MG63 (cell line): Measurements from ENCODE around the gene SORCS2. TPM values are rescaled to one million over a fixed set of nuclear protein-coding genes. Genes with fewer than 3 reads are reported as not detected.

ENCODE experiments used
- DNase-seq: peaks from one replicate; pipeline ENCODE4 v3.0.0-alpha.2; 2020
- H3K27me3 ChIP-seq: fragments of 250-450 bp; sonication (Bioruptor Pico); 2 replicates; pipeline ENCODE4 v1.5.1; 2020; ENCODE audit warnings: mild to moderate bottlenecking, moderate library complexity
- H3K36me3 ChIP-seq: fragments of 250-450 bp; sonication (Bioruptor Pico); 2 replicates; pipeline ENCODE4 v1.5.1; 2020; ENCODE audit warnings: mild to moderate bottlenecking, moderate library complexity
- H3K4me3 ChIP-seq: fragments of 250-450 bp; sonication (Bioruptor Pico); 2 replicates; pipeline ENCODE4 v1.5.1; 2020; ENCODE audit warnings: mild to moderate bottlenecking, moderate library complexity
- H3K9me3 ChIP-seq: fragments of 250-450 bp; sonication (Bioruptor Pico); 2 replicates; pipeline ENCODE4 v1.5.1; 2020; ENCODE audit warnings: mild to moderate bottlenecking, moderate library complexity
- total RNA-seq: library from RNA; depleted of rRNA; stranded (reverse); fragments of >200 nt; shearing (Covaris generic); gene quantifications from 2 replicates; pipeline ENCODE4 v1.2.3, GENCODE V29; 2014; ENCODE audit warnings: low replicate concordance

SORCS2 gene
- total RNA-seq, 1 experiment from 2014 or later, result 1.5 TPM

- H3K9me3 ChIP-seq, result no peaks in the 10 kb centered on the region
- no peaks in the 10 kb centered on the region for H3K27me3 ChIP-seq
- no peak overlapping the region for H3K4me3 ChIP-seq
- no peaks in the 10 kb centered on the region for H3K36me3 ChIP-seq
- no peak for DNase-seq
Observed at GRCh38 chr4:7275067-7275466, 82.7 kb downstream of the SORCS2 start.

- no peaks in the 10 kb centered on the region for H3K27me3 ChIP-seq
- H3K36me3 ChIP-seq, result no peaks in the 10 kb centered on the region
- no peak for DNase-seq
- H3K9me3 ChIP-seq, result no peaks in the 10 kb centered on the region
- H3K4me3 ChIP-seq, result no peak overlapping the region
Observed at GRCh38 chr4:7275490-7276154, 83.3 kb downstream of the SORCS2 start.

GRCh38 chr4:7276515-7276914 lies 84.2 kb downstream of the SORCS2 start:
- Histone ChIP-seq H3K36me3 (no peaks in the 10 kb centered on the region), H3K9me3 (no peaks in the 10 kb centered on the region), H3K4me3 (no peak overlapping the region), H3K27me3 (no peaks in the 10 kb centered on the region)
- no peak for DNase-seq

DNA sequence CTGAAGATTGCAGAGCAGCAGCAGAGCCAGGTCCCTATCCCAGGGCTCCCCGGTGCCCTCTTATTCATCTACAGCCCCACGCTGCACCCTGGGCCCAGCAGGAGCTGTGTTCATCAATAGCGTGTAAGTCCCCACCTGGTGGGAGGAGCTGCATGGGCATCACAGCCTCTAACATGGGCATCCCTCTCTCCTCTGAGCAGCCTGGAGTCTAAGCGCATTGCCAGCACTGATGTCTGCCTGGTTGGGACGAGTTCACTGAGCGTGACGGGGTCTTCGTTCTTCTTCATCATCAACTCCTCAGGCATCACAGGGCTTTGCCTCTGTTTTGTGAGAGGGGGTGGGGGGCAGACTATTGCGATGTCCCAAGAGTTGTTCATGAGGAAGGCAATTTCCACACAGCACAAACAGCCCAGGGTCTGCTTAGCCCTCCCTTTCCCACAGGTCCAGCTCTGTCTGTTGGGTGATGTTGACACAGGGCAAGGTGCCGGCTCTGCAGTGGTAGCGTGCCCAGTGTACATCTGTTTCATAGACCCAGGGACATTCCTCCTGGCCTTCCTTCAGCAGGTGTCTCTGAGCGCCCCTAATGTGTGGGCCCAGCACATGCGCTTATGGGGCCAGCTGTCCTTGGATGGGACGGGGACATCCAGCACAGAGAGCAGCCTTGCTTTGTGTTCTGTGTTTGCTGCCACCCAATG lies 85.9 kb downstream of the SORCS2 start:
- H3K27me3 ChIP-seq, result no peaks in the 10 kb centered on the region
- no peak overlapping the region for H3K4me3 ChIP-seq
- DNase-seq, result no peak
- H3K9me3 ChIP-seq, result no peaks in the 10 kb centered on the region
- H3K36me3 ChIP-seq, result no peaks in the 10 kb centered on the region

DNA sequence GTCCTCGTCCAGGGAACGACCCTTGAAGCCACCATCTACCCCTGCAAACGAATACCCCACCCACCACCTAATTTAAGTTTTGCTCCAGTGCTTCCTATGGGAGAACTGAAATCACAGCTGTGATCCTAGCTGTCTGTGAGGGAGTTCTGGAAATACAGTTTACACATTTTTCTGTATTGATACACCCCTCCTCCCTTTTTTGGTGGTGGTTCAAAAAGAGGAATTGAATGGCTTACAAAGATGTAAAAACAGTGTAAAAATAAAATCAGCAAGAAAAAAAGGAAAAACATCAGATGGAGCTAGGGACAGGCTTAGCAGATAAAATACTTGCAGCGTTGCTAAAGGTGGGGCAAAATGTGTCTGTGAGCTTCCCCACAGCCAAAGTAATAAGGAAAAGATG lies 86.6 kb downstream of the SORCS2 start:
- Histone ChIP-seq H3K36me3 (no peaks in the 10 kb centered on the region), H3K27me3 (no peaks in the 10 kb centered on the region), H3K9me3 (no peaks in the 10 kb centered on the region), H3K4me3 (no peak overlapping the region)
- DNase-seq, result no peak

DNA sequence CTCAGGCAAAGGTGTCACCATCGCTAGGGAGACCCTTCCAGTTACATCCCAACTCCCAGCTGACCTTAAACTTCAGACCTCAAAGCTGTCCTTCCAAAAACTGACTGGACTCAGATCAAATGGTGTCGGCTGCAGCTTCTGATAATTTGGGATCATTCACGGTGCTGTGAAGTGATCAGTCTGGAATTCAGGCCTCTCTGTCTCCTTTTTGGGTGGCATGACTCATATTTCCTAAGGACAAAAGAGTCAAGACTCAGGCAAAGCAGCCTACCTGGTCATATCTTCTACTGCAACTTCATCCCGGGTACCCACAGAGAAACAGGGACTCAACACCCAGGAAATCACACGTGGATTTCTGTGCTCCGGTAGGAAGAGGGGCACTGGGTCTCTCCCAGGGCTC lies 87.6 kb downstream of the SORCS2 start:
- Histone ChIP-seq H3K27me3 (no peaks in the 10 kb centered on the region), H3K4me3 (no peak overlapping the region), H3K36me3 (no peaks in the 10 kb centered on the region), H3K9me3 (no peaks in the 10 kb centered on the region)
- no peak for DNase-seq

GRCh38 chr4:7280926-7281690 lies 88.8 kb downstream of the SORCS2 start:
- H3K27me3 ChIP-seq, result no peaks in the 10 kb centered on the region
- H3K9me3 ChIP-seq, result no peaks in the 10 kb centered on the region
- DNase-seq, result no peak
- H3K36me3 ChIP-seq, result no peaks in the 10 kb centered on the region
- H3K4me3 ChIP-seq, result no peak overlapping the region

DNA sequence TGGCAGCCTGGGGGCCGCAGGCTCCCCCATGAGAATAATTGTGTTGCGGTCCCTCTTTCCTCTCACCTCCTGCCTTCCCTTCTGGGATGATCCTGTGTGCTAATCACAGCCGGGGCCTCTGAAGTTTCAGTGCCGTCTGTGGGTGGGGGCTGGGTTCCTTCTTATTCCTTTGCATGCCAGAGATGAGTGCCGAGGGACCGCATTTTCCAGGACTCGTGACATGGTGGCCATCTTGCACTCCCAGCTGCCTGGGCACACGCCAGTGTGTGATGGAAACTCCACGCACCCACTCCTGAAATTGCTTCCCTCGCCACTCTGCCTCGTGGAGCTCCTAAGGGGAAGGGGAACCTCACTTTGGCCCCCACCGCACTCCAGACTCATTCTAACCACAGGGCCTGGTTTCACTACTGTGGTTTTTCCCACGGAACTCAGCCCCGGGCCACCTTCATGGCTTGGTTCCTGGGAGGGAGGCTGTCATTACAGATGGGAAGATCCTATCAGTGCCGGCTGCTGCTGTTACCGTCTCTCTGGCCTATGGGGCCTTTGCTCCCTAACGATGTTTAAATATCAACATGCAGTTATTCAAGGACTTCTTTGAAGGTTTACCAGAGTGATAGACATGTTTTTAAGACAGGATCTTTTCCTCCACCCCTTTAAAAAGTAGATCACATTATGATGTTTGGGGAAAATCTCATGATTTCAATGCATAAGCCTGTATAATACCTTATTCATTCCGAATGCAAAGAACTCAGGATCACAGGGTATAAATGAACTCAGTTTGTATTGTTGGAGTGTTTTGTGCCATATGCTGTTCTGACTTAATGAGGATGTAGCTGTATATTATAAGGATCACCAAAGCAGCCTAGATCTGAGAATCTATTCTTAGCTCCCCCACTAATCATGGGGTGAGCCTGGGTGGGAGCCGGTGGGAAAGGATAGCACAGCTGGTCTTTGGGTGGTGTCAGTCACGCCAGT lies 89.6 kb downstream of the SORCS2 start:
- H3K36me3 ChIP-seq, result no peaks in the 10 kb centered on the region

DNA sequence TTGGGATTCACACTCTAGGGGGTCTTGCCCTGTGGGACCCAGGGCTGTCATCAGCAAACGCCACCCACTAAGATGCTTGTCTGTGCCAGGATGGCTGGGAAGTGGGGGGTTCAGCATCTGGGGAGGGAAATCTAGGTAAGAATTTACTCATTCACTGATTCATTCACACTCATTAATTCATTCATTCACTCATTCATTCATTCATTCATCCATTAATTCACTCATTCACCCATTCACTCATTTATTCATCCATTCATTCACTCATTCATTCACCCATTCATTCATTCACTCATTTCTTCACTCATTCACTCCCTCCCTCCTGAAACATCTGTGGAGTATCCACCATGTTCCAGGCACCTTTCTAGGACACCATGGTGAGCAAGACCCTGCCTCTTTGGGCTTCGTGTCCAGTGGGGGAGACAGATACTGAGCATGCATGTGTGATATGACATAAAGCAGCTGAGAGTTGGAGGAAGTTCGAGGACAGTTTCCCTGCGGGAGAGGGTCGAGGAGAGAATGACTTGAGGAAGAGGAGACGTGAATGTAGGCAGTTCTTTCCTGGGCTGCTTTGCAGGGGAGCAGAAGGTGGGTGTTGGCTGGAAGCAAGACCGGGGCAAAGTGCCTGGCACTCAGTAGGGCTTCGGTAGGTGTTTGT lies 90.6 kb downstream of the SORCS2 start:
- no peak overlapping the region for H3K4me3 ChIP-seq
- no peaks in the 10 kb centered on the region for H3K9me3 ChIP-seq
- no peaks in the 10 kb centered on the region for H3K36me3 ChIP-seq
- H3K27me3 ChIP-seq, result no peaks in the 10 kb centered on the region
- DNase-seq, result no peak

More for the DNA sequence above, 89.6 kb downstream of the SORCS2 start:
- Histone ChIP-seq H3K4me3 (no peak overlapping the region), H3K9me3 (no peaks in the 10 kb centered on the region), H3K27me3 (no peaks in the 10 kb centered on the region)
- DNase-seq, result no peak

DNA sequence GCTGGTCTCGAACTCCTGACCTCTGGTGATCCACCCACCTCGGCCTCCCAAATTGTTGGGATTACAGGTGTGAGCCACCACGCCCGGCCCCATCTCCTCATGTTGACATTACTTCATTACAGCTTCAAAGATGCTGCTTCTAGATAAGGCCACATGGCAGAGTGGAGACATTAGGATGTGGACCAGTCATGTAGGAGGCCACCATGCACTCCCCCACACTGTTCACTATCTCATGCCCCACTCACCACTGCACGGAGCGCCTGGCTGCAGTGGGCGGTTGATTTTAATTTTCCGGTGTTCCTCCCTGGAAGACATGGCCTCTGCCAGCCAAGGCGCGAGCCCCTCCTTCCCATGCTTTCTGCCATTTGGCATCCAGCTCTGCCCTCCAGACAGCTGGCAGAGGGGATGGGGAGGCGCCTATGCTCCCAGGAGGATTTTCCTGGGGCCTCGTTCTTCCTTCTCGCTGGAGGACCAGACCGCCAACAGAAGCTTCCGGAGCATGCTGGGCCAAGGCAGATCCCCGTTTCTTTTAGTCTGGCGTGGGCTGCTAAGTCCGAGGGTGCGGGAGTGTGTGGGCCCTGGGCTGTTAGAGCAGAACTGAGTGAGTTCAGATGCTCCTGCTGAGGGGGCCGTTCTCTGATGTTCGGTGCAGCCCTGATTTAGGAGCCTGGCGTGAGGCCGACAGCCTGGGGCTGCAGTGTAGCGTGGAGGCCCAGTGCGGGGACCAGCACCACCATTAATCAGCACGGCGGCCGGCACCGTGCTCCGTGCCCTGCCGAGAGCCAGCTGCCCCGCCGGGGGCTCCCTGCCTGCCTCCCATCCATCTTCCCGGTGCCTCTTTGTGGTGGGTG lies 93.1 kb downstream of the SORCS2 start:
- no peak overlapping the region for H3K4me3 ChIP-seq
- H3K27me3 ChIP-seq, result no peaks in the 10 kb centered on the region
- no peaks in the 10 kb centered on the region for H3K9me3 ChIP-seq
- no peak for DNase-seq
- H3K36me3 ChIP-seq, result no peaks in the 10 kb centered on the region

GRCh38 chr4:7286170-7286569 lies 93.8 kb downstream of the SORCS2 start:
- Histone ChIP-seq H3K4me3 (no peak overlapping the region), H3K9me3 (no peaks in the 10 kb centered on the region), H3K36me3 (no peaks in the 10 kb centered on the region), H3K27me3 (no peaks in the 10 kb centered on the region)
- no peak for DNase-seq

DNA sequence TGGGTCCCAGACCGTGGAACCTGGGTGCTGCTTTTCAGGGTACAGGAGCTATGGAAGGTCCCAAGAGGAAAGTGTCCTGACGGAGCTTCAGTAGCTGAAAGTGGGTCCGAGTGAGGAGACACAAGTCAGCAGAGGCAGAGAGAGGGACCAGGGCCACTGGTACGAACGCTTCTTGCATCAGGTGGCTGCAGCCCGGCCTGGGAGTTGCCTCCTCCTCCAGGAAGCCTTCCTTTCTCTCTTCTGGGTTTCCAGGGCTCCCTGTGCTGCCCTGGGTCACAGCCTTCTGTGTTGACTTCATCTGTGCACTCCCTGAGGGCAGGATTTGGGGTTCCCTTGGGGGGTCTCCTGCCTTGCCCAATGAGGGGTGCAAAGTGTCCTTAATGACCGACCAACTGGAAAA lies 94.5 kb downstream of the SORCS2 start:
- H3K27me3 ChIP-seq, result no peaks in the 10 kb centered on the region
- no peak for DNase-seq
- H3K4me3 ChIP-seq, result no peak overlapping the region
- no peaks in the 10 kb centered on the region for H3K9me3 ChIP-seq
- H3K36me3 ChIP-seq, result no peaks in the 10 kb centered on the region

DNA sequence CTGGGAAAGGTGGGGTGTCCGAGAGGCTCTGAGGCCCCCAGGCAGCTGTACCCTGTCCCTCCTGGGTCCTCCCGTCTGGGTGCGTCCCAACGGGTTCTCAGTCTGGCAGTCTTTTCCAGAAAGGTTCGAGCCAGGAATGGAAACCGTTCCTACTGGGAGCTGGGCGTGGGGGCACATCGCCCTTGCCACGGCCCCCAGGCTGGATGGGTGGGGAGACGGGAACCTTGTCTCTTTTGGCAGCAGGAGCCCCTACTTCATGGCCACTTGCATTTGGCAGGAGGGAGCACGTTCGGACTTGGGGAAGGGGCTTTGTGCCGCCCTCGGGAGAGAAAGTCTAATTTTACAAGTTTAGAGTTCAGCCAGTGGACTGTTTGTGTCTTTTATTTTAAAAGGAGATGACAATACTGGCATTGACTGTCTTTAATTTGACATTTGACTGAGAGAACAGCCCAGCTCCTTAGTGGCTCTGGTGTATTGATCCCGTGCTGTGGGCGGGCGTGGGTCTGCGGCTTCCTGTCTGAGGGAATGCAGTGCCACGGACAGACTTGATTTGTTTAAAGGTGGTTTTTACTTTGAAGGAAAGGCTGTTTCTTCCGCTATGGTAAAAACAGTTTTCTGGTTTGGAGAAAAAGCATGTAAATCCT lies 95.1 kb downstream of the SORCS2 start:
- H3K27me3 ChIP-seq, result no peaks in the 10 kb centered on the region

DNA sequence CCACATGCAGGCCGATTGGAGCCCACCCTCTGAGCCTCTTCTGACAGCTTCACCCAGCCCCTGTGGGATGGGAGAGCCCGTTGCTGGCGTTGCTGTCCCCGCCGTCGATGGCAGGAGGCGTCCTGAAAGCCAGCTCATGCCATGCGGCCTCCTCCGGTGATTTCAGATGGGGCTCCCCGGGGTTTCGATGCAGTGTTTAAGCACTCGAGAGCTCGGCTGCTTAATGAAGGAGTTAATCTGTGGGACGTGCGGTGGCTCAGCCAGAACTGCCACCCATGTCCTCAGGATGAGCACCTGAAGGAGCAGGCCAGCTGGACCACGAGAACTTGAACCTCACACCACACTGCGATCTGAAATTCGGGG lies 95.6 kb downstream of the SORCS2 start:
- Histone ChIP-seq H3K27me3 (no peaks in the 10 kb centered on the region), H3K36me3 (no peaks in the 10 kb centered on the region), H3K9me3 (no peaks in the 10 kb centered on the region), H3K4me3 (no peak overlapping the region)
- no peak for DNase-seq

More for the DNA sequence above, 95.1 kb downstream of the SORCS2 start:
- DNase-seq, result no peak
- no peaks in the 10 kb centered on the region for H3K9me3 ChIP-seq
- no peak overlapping the region for H3K4me3 ChIP-seq
- no peaks in the 10 kb centered on the region for H3K36me3 ChIP-seq
